A549 treated with CpdA at 1 μM for 4 hours (cell line): ENCODE data around the gene SLC39A12. TPM values are rescaled to one million over a fixed set of nuclear protein-coding genes. Genes with fewer than 3 reads are reported as not detected.

ENCODE experiments used
- total RNA-seq: library from RNA; stranded (reverse); fragments of 200-300 nt; extraction: Qiagen RNA extraction; gene quantifications from 5 replicates; pipeline ENCODE4 v1.2.3, GENCODE V29; 2022; ENCODE audit warnings: low read depth

The SLC39A12 gene
- not detected in 5 replicates for total RNA-seq

DNA sequence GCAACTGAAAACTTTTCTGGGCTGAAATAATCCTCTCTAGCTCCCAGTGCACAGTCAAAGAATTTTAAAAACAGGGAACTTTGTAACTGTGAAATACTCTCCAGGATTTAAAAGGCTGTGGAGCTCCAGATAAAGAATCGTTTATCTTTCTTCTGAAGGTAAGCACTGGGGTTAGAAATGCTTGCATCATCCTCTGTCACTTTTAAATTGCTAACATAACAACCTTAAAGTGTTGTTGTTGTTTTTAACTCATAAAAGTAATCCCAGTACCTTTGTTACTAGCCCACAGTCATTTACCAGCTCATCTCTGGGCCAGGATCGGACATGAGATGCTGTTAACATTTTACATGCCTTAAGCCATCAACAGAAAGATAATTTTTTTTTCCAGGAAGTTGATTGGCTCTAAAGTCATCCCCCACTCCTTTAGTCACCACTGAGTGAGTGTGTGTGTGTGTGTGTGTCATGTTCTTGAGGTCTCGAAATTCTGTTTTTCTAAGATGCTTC, at the start of gene SLC39A12:
Gene SLC39A12, plus strand, starts transcription at position 51 of the 504 bp plus-strand sequence. CDS start 1,359 bp downstream, outside the sequence.

Other genes starting within 250 kb of the SLC39A12 start
- gene TMEM236, start 199.7 kb upstream of the SLC39A12 start, total RNA-seq: 0.05 to 0.12 TPM (median 0.07 TPM) in 5 replicates
- 0.02 to 0.03 TPM (median 0.02 TPM) in 4 of 5 replicates, not detected in the other for gene MRC1, start 142.6 kb upstream of the SLC39A12 start, total RNA-seq
- gene CACNB2, start 188.5 kb downstream of the SLC39A12 start, total RNA-seq: not detected in 5 replicates